HG03066 (cell line): ENCODE data around the gene PLBD1.
A peak's percentile ranks its signal among the peaks of the same experiment; 100 is the strongest.

Experiments
- ATAC-seq: cut with Tn5 transposase; IDR thresholded peaks from one replicate; pipeline ENCODE4 v1.9.1; 2021; ENCODE audit warnings: low read depth; ENCODE audit not compliant: unreplicated experiment

PLBD1 gene

GRCh38 chr12:14567351-14568162 lies at the start of gene PLBD1:
Gene PLBD1, minus strand, starts transcription at chr12:14567883. Its CDS starts 187 bp downstream, at chr12:14567696.
- ATAC-seq, result peak; percentile 55

- ATAC-seq, result no peak
These were observed 47.0 kb upstream of the PLBD1 start for GRCh38 chr12:14614704-14615121.

GRCh38 chr12:14613718-14614117 lies 46.0 kb upstream of the PLBD1 start:
- peak; percentile 95 for ATAC-seq

- no peak for ATAC-seq
These were observed 45.3 kb upstream of the PLBD1 start for GRCh38 chr12:14612898-14613445.

- ATAC-seq, result no peak
These were observed 44.6 kb upstream of the PLBD1 start for GRCh38 chr12:14612250-14612649.

- ATAC-seq, result no peak
These were observed 44.0 kb upstream of the PLBD1 start for GRCh38 chr12:14611640-14612203.

GRCh38 chr12:14607568-14607967 lies 39.9 kb upstream of the PLBD1 start:
- no peak for ATAC-seq

GRCh38 chr12:14605401-14605989 lies 37.8 kb upstream of the PLBD1 start:
- no peak for ATAC-seq

GRCh38 chr12:14601692-14602478 lies 34.2 kb upstream of the PLBD1 start:
- no peak for ATAC-seq

GRCh38 chr12:14597480-14597879 lies 29.8 kb upstream of the PLBD1 start:
- ATAC-seq, result no peak

GRCh38 chr12:14591719-14592118 lies 24.0 kb upstream of the PLBD1 start:
- no peak for ATAC-seq

GRCh38 chr12:14589169-14590004 lies 21.7 kb upstream of the PLBD1 start:
- ATAC-seq, result no peak

- no peak for ATAC-seq
These were observed 20.9 kb upstream of the PLBD1 start for GRCh38 chr12:14588571-14588970.

- ATAC-seq, result no peak
These were observed 11.0 kb upstream of the PLBD1 start for GRCh38 chr12:14578646-14579045.

- peak; percentile 63 for ATAC-seq
These were observed 9.7 kb upstream of the PLBD1 start for GRCh38 chr12:14577344-14577743.

GRCh38 chr12:14576896-14577295 lies 9.2 kb upstream of the PLBD1 start:
- no peak for ATAC-seq

- ATAC-seq, result no peak
These were observed 7.9 kb upstream of the PLBD1 start for GRCh38 chr12:14575585-14575984.

GRCh38 chr12:14573118-14573517 lies 5.4 kb upstream of the PLBD1 start:
- ATAC-seq, result no peak

- ATAC-seq, result no peak
These were observed 4.7 kb upstream of the PLBD1 start for GRCh38 chr12:14572401-14572800.

GRCh38 chr12:14571779-14572178 lies 4.1 kb upstream of the PLBD1 start:
- ATAC-seq, result no peak
